Activated T-helper 1 cell treated with Interleukin-2 at 50 U/mL for 16 hours (primary cell): ENCODE measurements around the gene BAD.

Source experiments
- DNase-seq: peaks from one replicate; pipeline ENCODE4 v3.0.0-alpha.2; 2020; ENCODE audit warnings: low read depth

BAD gene

GRCh38 chr11:64275841-64276240 lies 8.6 kb downstream of the BAD start:
- DNase-seq = no peak

DNA sequence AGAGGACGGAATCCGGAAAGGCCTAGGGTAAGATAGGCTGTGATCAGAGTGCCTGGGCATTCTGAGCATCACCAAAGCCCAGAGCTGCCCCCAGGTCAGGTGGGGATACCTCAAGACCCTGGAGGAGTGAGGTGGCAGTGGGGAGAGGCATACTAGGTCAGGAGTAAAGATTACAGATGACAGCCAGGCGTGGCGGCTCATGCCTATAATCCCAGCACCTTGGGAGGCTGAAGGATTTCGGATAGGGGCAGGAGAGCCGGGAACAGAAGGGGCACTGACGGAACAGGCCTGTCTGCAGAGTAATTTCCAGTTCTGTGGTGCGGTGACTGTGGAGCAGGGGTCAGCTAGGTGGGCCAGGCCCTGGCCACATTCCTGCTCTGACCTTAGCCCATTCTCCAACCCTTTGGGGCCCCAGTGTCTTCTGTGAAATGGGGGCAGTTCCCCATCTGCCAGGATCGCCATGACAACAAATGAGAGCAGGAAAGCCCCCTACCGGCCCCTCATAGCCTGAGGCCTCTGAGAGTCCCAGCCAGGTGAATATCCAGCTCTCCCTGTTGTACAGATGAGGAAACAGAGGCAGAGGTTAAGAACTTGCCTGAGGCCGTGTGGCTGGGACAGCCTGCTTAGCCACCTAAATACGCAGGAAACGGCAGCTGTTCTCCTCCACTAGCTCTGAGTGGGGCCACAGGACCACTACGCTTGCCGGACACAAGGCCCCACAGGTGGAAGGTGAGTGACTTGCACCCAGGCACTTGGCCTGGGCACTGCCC lies 9.2 kb downstream of the BAD start:
- DNase-seq = no peak

DNA sequence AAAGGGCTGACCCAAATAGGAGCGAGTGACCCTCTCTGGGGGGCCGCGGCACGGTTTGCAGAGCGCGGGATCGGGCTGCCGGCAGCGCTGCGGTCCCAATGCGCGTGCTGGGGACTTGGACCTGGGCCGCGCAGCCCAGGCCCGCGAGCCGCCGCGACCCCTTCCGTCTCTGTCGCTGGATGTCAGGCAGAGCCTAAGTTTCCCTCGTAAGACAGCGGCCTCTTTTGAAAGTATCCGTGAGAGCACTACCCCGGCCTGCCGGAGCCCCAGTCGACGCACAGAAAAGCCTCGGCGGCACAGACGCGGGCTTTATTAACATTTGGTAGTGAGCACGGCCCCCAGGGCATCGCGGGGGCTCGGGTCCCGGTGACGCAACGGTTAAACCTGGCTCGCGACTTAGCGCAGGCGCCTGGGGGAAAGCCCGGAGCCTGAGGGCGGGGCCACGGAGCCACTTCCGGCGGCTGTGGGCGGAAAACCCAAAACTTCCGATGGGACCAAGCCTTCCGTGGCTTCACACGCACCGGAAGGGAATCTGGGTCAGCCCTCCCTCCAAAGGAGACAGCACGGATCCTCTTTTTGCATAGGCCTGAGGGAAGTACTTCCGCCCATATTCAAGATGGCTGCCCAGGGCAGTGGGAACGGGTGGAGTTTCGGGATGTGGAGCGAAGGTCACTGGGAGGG lies 14.8 kb downstream of the BAD start:
- peak; percentile 96 for DNase-seq

GRCh38 chr11:64268893-64269539 lies 15.4 kb downstream of the BAD start:
- no peak for DNase-seq

DNA sequence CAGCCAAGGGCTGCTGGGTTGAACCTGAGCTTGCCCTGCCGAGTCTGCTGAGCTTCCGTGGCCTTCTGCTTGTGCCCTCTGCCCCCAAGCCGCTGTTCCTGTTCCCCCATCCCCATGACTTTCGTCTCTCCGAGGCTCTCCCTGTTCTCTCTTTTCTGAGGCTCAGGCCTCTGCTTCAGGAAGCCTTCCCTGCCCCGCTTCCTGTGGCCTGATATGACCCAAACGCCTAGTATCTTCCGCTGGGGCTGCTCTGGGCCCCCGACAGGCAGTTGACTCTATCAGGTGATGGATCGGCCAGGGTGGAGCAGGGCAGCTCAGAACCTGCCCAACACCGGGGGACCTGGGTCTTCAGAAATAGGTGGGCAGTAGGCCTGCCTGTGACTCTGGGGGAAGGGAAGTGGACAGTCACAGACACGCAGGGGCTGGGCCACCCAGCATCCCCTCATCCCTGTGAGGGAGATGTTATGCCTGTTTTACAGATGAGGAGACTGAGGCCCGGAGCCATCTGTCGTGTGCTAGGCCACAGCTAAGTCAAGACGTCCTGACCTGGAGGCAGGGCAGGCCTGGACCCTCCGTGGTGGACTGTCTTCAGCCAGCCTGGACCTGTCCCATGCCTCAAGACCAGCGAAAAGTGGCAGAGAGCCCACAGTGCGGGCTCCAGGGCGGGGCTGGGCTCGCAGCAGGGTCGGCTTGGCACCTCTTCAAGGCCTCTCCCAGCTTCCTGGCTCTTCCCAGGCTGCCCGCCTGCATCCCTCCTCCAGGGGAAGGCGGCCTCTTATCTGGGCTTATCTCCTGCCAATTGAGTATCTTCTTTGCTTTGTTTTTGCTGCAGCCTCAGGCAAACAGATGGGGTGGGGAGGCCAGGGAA lies 16.2 kb downstream of the BAD start:
- no peak for DNase-seq

- DNase-seq = no peak
Measured at GRCh38 chr11:64267207-64267945, 17.1 kb downstream of the BAD start.

DNA sequence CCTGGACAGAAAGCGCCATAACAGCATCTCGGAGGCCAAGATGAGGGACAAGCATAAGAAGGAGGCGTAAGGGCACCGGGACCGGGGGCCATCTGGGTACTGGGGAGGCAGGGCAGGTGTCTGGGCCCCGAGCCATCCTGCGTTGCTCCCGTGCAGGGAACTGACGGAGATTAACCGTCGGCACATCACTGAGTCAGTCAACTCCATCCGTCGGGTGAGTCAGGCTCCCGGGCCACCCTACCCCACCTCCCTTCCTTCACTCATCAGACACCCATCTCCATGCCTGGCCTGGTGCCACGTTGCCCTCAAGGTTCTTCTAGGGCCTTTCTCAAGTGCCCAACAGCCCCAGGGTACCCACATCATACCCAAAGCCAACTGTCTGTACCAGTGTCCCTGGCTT lies 18.1 kb downstream of the BAD start:
- no peak for DNase-seq

- no peak for DNase-seq
Measured at GRCh38 chr11:64265176-64266160, 19.0 kb downstream of the BAD start.

DNA sequence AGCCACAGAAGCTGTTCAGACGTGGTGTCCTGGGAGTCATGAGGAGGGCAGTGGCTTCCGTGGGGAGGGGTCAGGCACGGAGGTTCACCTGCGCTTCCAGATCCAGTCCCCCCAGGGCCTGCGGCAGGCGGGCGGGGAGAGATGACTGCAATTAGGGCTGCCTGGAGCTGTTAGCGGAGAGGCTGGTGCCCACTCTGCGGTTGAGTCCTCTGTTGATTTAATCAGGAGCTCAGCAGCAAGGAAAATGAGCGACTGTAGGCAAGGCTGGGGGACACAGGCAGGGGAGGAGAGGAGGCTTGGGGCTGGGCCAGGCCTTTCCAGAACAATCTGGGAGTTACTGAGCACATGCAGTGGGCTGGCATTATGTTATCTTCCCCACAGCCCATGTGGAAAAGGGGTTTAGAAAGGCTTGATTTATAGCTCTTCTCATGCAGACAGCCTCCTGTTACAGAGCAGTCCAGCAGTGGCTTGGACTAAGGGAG lies 20.1 kb downstream of the BAD start:
- DNase-seq = no peak

- no peak for DNase-seq
Measured at GRCh38 chr11:64263947-64264317, 20.5 kb downstream of the BAD start.

- no peak for DNase-seq
Measured at GRCh38 chr11:64263021-64263946, 21.2 kb downstream of the BAD start.

GRCh38 chr11:64262271-64263002 lies 22.0 kb downstream of the BAD start:
- DNase-seq = no peak

DNA sequence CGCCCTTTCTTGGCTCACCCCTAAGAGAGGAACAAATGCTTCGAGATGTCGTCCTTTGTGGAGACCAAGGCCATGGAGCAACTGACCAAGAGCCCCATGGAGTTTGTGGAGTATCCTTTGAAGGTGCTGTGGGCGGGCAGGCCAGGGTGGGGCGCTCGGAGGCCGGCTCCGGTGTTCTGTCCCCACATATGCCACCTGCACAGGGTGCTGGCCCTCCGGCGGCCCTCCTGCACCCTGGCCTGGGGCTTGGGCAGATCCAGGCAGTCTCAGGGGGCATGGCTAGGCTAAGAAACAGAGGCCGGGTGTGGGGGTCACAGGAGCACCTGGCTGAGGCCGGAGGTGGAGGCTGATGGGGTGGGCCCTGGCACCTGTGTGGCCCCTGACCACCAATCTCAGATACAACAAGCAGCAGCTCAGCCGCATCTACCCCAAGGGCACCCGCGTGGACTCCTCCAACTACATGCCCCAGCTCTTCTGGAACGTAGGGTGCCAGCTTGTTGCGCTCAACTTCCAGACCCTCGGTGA lies 22.8 kb downstream of the BAD start:
- no peak for DNase-seq

- no peak for DNase-seq
Measured at GRCh38 chr11:64260147-64260708, 24.2 kb downstream of the BAD start.

DNA sequence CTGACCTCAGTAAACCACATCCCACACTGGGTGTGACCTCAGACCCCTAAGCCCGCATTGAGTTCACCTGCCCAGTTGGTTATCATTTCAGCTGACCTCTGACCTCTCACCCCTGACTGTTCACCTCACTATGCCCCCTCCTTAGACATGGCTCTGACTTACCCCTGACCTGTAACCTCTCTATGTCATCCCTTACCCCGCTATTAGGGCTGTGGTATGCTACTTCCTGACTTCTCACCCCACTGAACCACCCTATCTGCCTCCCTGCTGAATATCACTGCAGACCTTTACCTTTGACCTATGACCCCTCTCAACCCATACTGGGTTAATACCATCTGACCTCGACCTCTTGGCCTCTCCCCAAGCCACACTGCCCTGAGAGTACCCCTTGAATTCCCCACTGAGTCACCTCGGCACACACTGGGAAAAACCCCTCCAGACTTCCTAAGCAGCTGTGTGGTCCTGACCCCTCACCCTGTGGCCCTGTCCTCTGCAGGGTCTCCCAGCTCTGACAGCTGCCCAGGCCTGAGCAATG lies 24.9 kb downstream of the BAD start:
- DNase-seq = no peak

DNA sequence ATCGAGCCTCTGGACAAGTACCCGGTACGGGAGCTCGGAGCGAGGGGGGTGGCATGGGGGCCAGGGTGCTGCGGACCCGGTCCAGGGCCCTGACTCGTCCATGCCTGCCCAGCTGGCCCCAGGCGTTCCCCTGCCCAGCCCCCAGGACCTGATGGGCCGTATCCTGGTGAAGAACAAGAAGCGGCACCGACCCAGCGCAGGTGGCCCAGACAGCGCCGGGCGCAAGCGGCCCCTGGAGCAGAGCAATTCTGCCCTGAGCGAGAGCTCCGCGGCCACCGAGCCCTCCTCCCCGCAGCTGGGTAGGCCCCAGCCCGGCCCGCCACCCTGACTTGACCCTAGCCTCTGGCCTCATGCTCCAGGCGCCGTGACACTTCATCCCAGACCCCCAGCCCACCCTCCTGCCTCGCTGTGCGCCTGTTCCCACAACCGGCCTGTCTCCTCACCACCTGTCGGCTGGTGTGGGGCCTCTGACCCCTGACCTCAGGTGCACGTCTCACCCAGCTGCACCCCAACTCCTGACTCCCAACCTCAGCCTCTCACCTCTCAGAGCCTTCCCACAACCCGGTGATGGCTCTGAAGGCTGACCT lies 25.4 kb downstream of the BAD start:
- DNase-seq = no peak

DNA sequence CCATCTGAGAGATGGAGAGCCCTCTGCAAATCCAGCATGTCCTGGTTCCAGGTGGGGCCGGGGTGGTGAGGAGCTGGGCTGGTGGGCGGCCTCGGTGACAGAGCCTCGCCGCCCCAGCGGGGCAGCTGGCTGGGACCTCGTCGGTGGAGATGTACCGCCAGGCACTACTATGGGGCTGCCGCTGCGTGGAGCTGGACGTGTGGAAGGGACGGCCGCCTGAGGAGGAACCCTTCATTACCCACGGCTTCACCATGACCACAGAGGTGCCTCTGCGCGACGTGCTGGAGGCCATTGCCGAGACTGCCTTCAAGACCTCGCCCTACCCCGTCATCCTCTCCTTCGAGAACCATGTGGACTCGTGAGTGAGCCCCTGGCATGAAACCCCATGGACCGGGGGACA lies 26.1 kb downstream of the BAD start:
- no peak for DNase-seq
